Body of pancreas (tissue), 4 donors: ENCODE data around the gene SPR. TPM values are rescaled to one million over a fixed set of nuclear protein-coding genes. Genes with fewer than 3 reads are reported as not detected.
"Not testable (repeated sequence)": the region's sequence is repeated elsewhere in the genome, so short reads cannot be mapped to it uniquely, and the experiment has no call there.

Experiments
- ATAC-seq: fragments of 150-250 bp; one replicate; pipeline ENCODE4 v1.9.1; 2016
- DNase-seq, 4 donors: peaks; one replicate each; pipeline ENCODE4 v3.0.0-alpha.2; 2019
- H3K27ac ChIP-seq, 4 donors: fragments of 200-600 bp; sonication (generic); 1 replicate in 3 of 4; 2 replicates in 1 of 4; pipeline versions ENCODE4 v1.5.1 to v1.6.1; 2016 to 2019; ENCODE audit warnings: mild to moderate bottlenecking in 1 of 4, mixed read lengths in 1 of 4, moderate library complexity in 1 of 4
- H3K27me3 ChIP-seq, 2 donors: fragments of 200-600 bp; sonication (generic); one replicate each; pipeline ENCODE4 v1.6.0; 2016; ENCODE audit warnings: mild to moderate bottlenecking in 1 of 2
- H3K36me3 ChIP-seq, 2 donors: fragments of 200-600 bp; sonication (generic); replicated peaks in 1 of 2; 2 replicates each; pipeline ENCODE4 v1.5.1; 2016; ENCODE audit warnings: low read depth in 2 of 2; ENCODE audit not compliant: insufficient read depth in 1 of 2
- H3K4me1 ChIP-seq: fragments of 200-600 bp; sonication (generic); one replicate; pipeline ENCODE4 v1.6.0; 2016
- H3K4me3 ChIP-seq, 2 donors: fragments of 200-600 bp; sonication (generic); 1 replicate in 1 of 2; 2 replicates in 1 of 2; pipeline ENCODE4 v1.5.1; 2016 to 2019
- H3K9me3 ChIP-seq, 3 donors: fragments of 200-600 bp; sonication (generic); 1 replicate in 2 of 3; 2 replicates in 1 of 3; pipeline ENCODE4 v1.5.1; 2016
- POLR2A ChIP-seq, 3 donors: fragments of 450-650 bp; IDR thresholded peaks; one replicate each; pipeline ENCODE4 v1.6.1; 2016; ENCODE audit warnings: antibody characterized with exemption in 3 of 3, mild to moderate bottlenecking in 2 of 3
- WGBS, 2 donors: methylation state at CpG; one replicate each; pipeline ENCODE4 v1.1.5; 2017; 5-methylcytosine and 5-hydroxymethylcytosine counted together
- intact Hi-C: fragments of 100-400 bp; cut with DNase I; formaldehyde crosslinking; loops from one replicate; pipeline ENCODE4 v1.15.1; 2023
- total RNA-seq, 2 donors: library from RNA; depleted of rRNA; stranded (reverse); fragments of >200 nt; gene quantifications; one replicate each; pipeline ENCODE4 v1.1.0, GENCODE V29; 2016
- TF ChIP-seq, protein P1 (sequence below), 7 experiments: fragments of 450-650 bp in 4 of 7; fragments of 200-600 bp in 3 of 7; sonication (generic) in 3 of 7; IDR thresholded peaks; one replicate each; pipeline ENCODE4 v1.5.1; 2016 to 2019; ENCODE audit warnings: antibody characterized with exemption in 7 of 7

Gene SPR
- total RNA-seq, 2 donors from 2014 or later: 62.6 to 84.6 TPM

DNA sequence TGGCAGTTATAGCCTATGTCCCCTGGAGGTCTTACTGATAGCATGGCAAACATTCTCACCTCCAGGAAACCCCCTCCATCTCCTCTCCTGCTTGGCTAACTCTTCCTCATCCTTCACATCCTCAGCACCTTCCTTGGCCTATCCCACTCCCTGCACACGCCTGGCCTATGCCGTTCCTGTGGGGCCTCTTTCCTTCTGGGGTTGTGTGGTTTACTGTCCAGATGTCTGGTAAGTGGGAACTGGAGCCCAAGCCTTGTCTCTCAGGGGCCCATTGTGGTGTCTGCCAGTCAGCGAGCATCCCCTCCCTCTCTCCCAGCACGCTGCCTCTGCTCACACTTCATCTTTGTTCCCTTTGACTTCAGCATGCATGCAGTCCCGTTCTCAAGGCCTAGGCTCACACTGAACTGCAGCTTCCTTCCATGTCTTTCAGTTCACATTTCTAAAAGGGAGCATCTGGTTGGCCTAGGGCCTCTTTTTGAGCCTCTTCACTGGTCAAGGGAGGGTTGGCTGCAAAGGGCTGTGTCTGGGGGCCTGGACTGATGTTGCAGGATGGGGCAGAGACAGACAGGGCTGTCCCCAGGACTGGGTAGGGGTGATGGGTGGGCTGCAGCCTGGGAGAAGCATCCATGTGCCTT, 13.1 kb downstream of the SPR start:
- H3K36me3 ChIP-seq: no peaks in the 10 kb centered on the region
- H3K4me3 ChIP-seq: no peak overlapping the region
- H3K9me3 ChIP-seq: no peaks in the 10 kb centered on the region
- H3K27ac ChIP-seq: no peak overlapping the region
- peaks cover 9% of the 10 kb centered on the region for H3K4me1 ChIP-seq
- intact Hi-C loops: no loop called here
- 80 to 87% methylated on average over 5 of the region's 5 CpGs for WGBS, 2 donors
- DNase-seq: no peak
- TF ChIP-seq POLR2A (IDR thresholded peaks at IDR 0.05): no peak
- TF ChIP-seq, protein P1, sequence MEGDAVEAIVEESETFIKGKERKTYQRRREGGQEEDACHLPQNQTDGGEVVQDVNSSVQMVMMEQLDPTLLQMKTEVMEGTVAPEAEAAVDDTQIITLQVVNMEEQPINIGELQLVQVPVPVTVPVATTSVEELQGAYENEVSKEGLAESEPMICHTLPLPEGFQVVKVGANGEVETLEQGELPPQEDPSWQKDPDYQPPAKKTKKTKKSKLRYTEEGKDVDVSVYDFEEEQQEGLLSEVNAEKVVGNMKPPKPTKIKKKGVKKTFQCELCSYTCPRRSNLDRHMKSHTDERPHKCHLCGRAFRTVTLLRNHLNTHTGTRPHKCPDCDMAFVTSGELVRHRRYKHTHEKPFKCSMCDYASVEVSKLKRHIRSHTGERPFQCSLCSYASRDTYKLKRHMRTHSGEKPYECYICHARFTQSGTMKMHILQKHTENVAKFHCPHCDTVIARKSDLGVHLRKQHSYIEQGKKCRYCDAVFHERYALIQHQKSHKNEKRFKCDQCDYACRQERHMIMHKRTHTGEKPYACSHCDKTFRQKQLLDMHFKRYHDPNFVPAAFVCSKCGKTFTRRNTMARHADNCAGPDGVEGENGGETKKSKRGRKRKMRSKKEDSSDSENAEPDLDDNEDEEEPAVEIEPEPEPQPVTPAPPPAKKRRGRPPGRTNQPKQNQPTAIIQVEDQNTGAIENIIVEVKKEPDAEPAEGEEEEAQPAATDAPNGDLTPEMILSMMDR (IDR thresholded peaks at IDR 0.05): no peak
- no peaks in the 10 kb centered on the region for H3K27me3 ChIP-seq
- ATAC-seq: no peak

DNA sequence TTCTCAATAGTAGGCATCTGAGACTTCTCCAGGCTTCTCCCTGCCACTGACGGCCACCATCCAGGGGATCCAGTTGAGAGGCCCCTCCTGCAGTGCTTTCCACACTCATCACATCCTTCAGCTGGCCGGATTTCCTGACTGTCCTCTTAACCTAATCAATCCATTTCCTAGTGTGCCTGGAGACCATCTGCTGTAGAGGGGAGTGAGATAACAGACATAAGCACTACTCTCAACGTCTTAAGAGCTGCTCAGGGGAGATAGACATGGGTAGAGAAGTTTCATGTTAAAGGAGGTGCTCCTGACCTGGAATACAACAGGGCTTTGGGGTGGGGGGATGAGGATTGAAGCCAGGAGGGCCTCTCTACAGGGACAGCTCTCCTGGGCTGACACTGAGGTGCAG, 14.2 kb downstream of the SPR start:
- Histone ChIP-seq H3K9me3 (no peaks in the 10 kb centered on the region), H3K36me3 (no peaks in the 10 kb centered on the region), H3K27ac (no peak overlapping the region), H3K4me1 (no peaks in the 10 kb centered on the region), H3K4me3 (no peak overlapping the region), H3K27me3 (no peaks in the 10 kb centered on the region)
- DNase-seq: no peak
- 39 to 41% methylated on average over 3 of the region's 3 CpGs for WGBS, 2 donors
- no peak for ATAC-seq
- intact Hi-C loops: no loop called here
- TF ChIP-seq POLR2A (IDR thresholded peaks at IDR 0.05): no peak
- TF ChIP-seq, protein P1 (IDR thresholded peaks at IDR 0.05): no peak

DNA sequence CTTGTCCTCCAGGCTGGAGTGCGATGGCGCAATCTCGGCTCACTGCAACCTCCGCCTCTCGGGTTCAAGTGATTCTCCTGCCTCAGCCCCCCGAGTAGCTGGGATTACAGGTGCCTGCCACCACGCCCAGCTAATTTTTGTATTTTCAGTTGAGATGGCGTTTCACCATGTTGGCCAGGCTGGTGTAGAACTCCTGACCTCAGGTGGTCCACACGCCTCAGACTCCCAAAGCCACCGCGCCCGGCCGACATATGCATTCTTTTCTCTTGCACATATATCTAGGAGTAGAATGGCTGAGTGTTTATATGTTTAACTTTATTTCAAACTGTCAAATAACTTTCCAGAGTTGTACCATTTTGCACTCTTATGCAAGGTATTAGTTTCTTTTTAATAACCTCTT, 20.2 kb downstream of the SPR start:
- intact Hi-C loops, H3K9me3 ChIP-seq, DNase-seq, H3K27ac ChIP-seq, H3K4me1 ChIP-seq, ATAC-seq, H3K4me3 ChIP-seq, H3K27me3 ChIP-seq, H3K36me3 ChIP-seq: not testable (repeated sequence)
- 80% methylated on average over 13 of the region's 13 CpGs for WGBS, 2 donors

DNA sequence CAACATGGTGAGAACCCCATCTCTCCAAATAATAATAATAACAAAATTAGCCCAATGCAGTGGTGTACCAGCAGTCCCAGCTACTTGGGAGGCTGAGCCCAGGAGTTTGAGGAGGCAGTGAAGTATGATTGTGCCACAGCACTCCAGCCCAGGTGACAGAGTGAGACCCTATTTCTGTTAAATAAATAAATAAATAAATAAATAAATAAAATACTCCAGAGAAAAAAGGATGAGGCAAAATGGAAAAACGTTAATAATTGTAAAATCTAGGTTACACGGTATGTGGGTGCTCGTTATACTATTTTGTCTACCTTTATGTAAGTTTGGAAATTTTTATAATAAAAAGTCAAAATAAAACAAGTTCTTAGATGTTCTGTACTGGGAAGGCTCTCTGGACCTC, 21.5 kb downstream of the SPR start:
- no peak for DNase-seq
- Histone ChIP-seq H3K4me3 (no peak overlapping the region), H3K4me1 (no peaks in the 10 kb centered on the region), H3K9me3 (no peaks in the 10 kb centered on the region), H3K36me3 (no peaks in the 10 kb centered on the region), H3K27ac (no peak overlapping the region), H3K27me3 (peaks cover 0 to 7% of the 10 kb centered on the region in 2 donors)
- TF ChIP-seq, protein P1 (IDR thresholded peaks at IDR 0.05): no peak
- TF ChIP-seq POLR2A (IDR thresholded peaks at IDR 0.05): no peak
- no peak for ATAC-seq
- intact Hi-C loops: no loop called here
- WGBS, 2 donors: 66 to 78% methylated on average over 3 of the region's 3 CpGs

DNA sequence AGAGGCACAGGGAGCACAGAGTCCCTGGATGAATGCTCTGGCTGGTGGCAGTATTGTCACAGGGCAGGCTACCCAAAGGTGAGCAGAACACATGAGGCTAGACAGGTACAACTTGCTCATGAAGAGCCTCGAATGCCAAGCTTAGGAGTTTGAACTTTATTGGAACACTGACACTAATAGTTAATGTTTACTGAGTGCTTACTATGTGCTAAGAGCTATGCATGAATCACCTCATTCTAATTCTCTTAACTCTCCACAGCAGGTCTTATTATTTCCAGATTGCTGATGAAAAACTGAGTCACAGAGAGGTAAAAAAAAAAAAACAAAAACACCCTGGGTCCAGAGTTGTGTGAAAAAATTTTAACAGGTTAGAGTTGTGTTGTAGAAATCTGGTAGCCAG, 24.0 kb downstream of the SPR start:
- intact Hi-C loops: no loop called here
- WGBS, 2 donors: 9 to 10% methylated on average over 1 of the region's 1 CpG
- H3K4me3 ChIP-seq: no peak overlapping the region
- H3K4me1 ChIP-seq: peaks cover 16% of the 10 kb centered on the region
- H3K27me3 ChIP-seq: peaks cover 0 to 28% of the 10 kb centered on the region in 2 donors
- DNase-seq (no peak), ATAC-seq (no peak)
- no peaks in the 10 kb centered on the region for H3K36me3 ChIP-seq
- H3K27ac ChIP-seq: no peak overlapping the region
- H3K9me3 ChIP-seq: no peaks in the 10 kb centered on the region
- TF ChIP-seq, protein P1 (IDR thresholded peaks at IDR 0.05): no peak
- no peak for TF ChIP-seq POLR2A (IDR thresholded peaks at IDR 0.05)
